ENCODE results near the gene GOSR2. TPM values are rescaled to one million over a fixed set of nuclear protein-coding genes. Genes with fewer than 3 reads are reported as not detected.
A peak's percentile ranks its signal among the peaks of the same experiment; 100 is the strongest.

GOSR2 gene
- total RNA-seq, 1 experiment from 2014 or later = 53.5 TPM

DNA sequence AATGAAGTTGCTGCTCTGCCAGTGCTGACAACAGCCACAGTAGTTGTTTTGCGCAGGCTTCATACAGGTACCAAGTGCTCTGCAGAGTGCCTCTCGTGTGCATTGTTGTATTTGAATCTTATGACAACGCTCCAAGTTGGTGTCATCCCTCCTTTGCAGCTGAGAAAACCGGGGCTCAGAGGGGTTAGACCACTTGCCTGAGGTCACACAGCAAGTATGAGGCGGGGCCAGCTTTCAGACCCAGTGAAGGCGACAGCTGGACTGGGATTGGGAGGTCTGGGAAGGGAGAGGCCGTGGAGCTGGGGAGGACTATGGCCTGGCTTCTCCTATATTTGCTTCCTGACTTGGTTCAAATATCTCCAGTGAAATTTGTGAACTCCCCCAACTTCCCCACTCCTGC lies 38.4 kb upstream of the GOSR2 start:
- Mint-ChIP-seq H3K27me3 (ENCODE audit: low read depth) (peaks cover 6% of the 10 kb centered on the region), H3K4me3 (no peak overlapping the region), H3K9me3 (no peaks in the 10 kb centered on the region), H3K27ac (peak overlapping the region in 1 of 3 experiments; percentile 46; a peak in 1 of 7 replicates), H3K36me3 (ENCODE audit: insufficient read depth in 1 of 3, low read depth in 3 of 3) (no peaks in the 10 kb centered on the region), H3K4me1 (peaks cover 2 to 6% of the 10 kb centered on the region in 2 experiments)
- Histone ChIP-seq H3K23me2 (ENCODE audit: insufficient read length, low read depth, low read length, poor library complexity, severe bottlenecking) (no peaks in the 10 kb centered on the region), H3K79me1 (ENCODE audit: insufficient read depth, low read depth, low read length, poor library complexity, severe bottlenecking) (no peaks in the 10 kb centered on the region), H4K91ac (ENCODE audit: insufficient read length, low read depth, low read length) (no peak overlapping the region), H4K20me1 (ENCODE audit: control insufficient read depth, insufficient read depth, insufficient read length) (no peaks in the 10 kb centered on the region), H3K4me1 (ENCODE audit: insufficient read depth, low read length) (no peaks in the 10 kb centered on the region), H3T11ph (ENCODE audit: low read length) (no peak overlapping the region), H2BK120ac (ENCODE audit: low read depth, low read length, poor library complexity, severe bottlenecking) (no peak overlapping the region), H2AK5ac (ENCODE audit: insufficient read length, low read length) (no peak overlapping the region), H3K4me2 (ENCODE audit: insufficient read depth, insufficient read length, low read length) (no peak overlapping the region), H3K79me2 (ENCODE audit: insufficient read depth, low read length) (no peaks in the 10 kb centered on the region), H2BK20ac (ENCODE audit: low read depth, low read length, poor library complexity, severe bottlenecking) (no peak overlapping the region), H4K8ac (replicated peaks; ENCODE audit: insufficient read length, low read depth, low read length) (no peak overlapping the region), H3K9me3 (ENCODE audit: control insufficient read depth, low read depth, low read length) (no peaks in the 10 kb centered on the region), H2AFZ (ENCODE audit: low read length) (no peak overlapping the region), H3K18ac (ENCODE audit: insufficient read length, low read depth, low read length) (no peak overlapping the region), H3K14ac (ENCODE audit: insufficient read depth, low read length) (no peak overlapping the region), H3K56ac (ENCODE audit: insufficient read length, low read depth, low read length) (no peak overlapping the region), H3K9ac (ENCODE audit: extremely low read depth, insufficient read length, low read length) (no peak overlapping the region), H3K27ac (ENCODE audit: insufficient read length, low read depth, low read length) (no peak overlapping the region), H3K27me3 (ENCODE audit: insufficient read depth, low read length) (no peaks in the 10 kb centered on the region), H2BK12ac (ENCODE audit: insufficient read length, low read depth, low read length) (no peak overlapping the region), H2BK15ac (ENCODE audit: low read depth, low read length) (no peak overlapping the region), H2BK5ac (ENCODE audit: insufficient read length, low read length) (no peak overlapping the region), H3K4ac (ENCODE audit: low read depth, low read length) (no peak overlapping the region), H4K5ac (ENCODE audit: insufficient read length, low read depth, low read length) (no peak overlapping the region), H3K23ac (ENCODE audit: insufficient read length, low read depth, low read length) (no peak overlapping the region)
- DNase-seq = no peak
- WGBS (ENCODE audit: extremely low coverage, insufficient read length, low lambda C conversion rate) = no CpG with 5 or more reads among the region's 7 CpGs
- TF ChIP-seq CTCF (conservative IDR thresholded peaks at IDR 0.05) = no peak

Measured in H9 (cell line).